ENCODE data around the gene EBI3.
"Not testable (repeated sequence)": the region's sequence is repeated elsewhere in the genome, so short reads cannot be mapped to it uniquely, and the experiment has no call there.

EBI3 gene

DNA sequence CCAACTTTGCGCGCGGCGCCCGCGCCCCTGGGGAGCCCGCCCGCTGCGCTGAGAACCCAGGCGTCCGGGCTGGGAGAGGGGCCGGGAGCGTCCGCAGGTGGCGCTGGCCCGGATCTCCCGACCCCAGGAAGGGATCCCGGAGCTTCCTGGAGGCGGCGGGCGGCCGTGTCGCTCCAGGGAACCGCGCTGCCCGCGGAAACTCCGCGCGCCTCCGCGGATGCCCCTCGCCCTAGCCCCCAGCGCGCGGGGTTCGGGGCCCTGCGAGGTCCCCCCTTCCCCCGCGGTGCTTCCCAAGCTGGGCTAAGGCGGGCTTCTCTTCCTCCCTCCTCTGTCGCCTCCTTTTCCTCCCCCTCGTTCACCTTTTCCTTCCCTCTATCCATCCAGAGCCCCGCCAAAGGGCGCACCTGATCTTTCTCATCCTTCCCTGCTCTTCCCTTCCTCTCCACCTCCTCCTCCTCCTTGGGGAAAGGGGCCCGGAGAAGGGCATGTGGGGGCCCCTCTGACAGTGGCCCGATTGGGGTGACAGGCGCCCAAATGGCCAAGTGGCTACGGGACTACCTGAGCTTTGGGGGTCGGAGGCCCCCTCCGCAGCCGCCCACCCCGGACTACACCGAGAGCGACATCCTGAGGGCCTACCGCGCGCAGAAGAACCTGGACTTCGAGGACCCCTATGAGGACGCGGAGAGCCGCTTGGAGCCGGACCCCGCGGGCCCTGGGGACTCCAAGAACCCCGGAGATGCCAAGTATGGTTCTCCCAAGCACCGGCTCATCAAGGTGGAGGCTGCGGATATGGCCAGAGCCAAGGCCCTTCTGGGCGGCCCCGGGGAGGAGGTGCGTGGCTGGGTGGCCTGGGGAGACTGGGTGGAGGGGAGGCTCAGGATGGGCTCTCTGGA lies 50.5 kb downstream of the EBI3 start:
- DNase-seq: no peak

- DNase-seq: no peak
Measured at GRCh38 chr19:4284176-4284958, 55.0 kb downstream of the EBI3 start.

GRCh38 chr19:4284974-4285373 lies 55.7 kb downstream of the EBI3 start:
- no peak for DNase-seq

DNA sequence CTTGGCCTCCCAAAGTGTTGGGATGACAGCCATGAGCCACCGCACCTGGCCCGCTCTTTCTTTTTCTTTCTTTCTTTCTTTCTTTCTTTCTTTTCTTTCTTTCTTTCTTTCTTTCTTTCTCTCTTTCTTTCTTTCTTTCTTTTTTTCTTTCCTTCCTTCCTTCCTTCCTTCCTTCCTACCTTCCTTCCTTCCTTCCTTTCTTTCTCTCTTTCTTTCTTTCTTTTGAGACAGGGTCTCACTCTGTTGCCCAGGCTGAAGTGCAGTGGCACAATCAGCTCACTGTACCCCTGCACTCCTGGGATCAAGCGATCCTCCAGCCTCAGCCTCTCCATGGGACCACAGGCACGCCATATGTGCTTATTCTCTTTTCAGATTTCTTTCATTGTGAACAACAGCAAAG lies 56.8 kb downstream of the EBI3 start:
- not testable (repeated sequence) for DNase-seq
